Measurements from ENCODE around the gene PRRC1.

DNA sequence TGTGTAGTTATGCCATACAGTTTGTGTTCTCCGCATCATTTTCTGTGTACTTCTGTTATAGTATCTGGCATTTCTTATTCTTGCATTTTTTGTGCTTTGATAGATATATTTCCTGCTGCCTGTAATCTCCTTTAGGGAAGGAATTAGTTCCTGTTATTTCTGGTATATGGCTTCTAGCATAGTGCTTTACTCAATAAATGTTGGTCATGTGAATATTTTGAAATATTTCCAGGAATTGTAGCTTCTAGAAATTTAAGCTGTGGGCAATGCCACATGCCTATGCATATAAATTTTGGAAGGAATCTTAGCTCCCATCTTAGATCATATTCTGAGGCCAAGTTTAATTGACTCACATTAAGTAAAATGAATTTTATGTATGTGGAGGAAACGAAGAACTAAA lies 11.5 kb upstream of the PRRC1 start:
- TF ChIP-seq, protein P1, sequence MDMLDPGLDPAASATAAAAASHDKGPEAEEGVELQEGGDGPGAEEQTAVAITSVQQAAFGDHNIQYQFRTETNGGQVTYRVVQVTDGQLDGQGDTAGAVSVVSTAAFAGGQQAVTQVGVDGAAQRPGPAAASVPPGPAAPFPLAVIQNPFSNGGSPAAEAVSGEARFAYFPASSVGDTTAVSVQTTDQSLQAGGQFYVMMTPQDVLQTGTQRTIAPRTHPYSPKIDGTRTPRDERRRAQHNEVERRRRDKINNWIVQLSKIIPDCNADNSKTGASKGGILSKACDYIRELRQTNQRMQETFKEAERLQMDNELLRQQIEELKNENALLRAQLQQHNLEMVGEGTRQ (IDR thresholded peaks at IDR 0.05; ENCODE audit: borderline replicate concordance, low read depth, low read length), result no peak
- TF ChIP-seq SMC3 (IDR thresholded peaks at IDR 0.05; ENCODE audit: low read depth, low read length) (no peak), MXI1 (IDR thresholded peaks at IDR 0.05; ENCODE audit: low read depth, low read length) (no peak), POLR2AphosphoS5 (IDR thresholded peaks at IDR 0.05; ENCODE audit: low read depth, low read length) (no peak), RAD21 (IDR thresholded peaks at IDR 0.05; ENCODE audit: low read length) (no peak)
- TF ChIP-seq, protein P2, sequence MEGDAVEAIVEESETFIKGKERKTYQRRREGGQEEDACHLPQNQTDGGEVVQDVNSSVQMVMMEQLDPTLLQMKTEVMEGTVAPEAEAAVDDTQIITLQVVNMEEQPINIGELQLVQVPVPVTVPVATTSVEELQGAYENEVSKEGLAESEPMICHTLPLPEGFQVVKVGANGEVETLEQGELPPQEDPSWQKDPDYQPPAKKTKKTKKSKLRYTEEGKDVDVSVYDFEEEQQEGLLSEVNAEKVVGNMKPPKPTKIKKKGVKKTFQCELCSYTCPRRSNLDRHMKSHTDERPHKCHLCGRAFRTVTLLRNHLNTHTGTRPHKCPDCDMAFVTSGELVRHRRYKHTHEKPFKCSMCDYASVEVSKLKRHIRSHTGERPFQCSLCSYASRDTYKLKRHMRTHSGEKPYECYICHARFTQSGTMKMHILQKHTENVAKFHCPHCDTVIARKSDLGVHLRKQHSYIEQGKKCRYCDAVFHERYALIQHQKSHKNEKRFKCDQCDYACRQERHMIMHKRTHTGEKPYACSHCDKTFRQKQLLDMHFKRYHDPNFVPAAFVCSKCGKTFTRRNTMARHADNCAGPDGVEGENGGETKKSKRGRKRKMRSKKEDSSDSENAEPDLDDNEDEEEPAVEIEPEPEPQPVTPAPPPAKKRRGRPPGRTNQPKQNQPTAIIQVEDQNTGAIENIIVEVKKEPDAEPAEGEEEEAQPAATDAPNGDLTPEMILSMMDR (IDR thresholded peaks at IDR 0.05), result no peak
- TF ChIP-seq, protein P3, sequence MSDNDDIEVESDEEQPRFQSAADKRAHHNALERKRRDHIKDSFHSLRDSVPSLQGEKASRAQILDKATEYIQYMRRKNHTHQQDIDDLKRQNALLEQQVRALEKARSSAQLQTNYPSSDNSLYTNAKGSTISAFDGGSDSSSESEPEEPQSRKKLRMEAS (IDR thresholded peaks at IDR 0.05; ENCODE audit: low read depth), result no peak

Data from SK-N-SH (cell line).